ENCODE measurements around the gene ITGA1.
"Not testable (repeated sequence)": the region's sequence is repeated elsewhere in the genome, so short reads cannot be mapped to it uniquely, and the experiment has no call there.

The ITGA1 gene

GRCh38 chr5:52787600-52788504 is at the start of gene ITGA1, which contains the start of gene PELO:
ITGA1 (plus strand) TSS chr5:52787916; CDS start chr5:52788354, 438 bp downstream.
PELO (plus strand) TSS chr5:52787916; CDS start chr5:52800395, 12,479 bp downstream.
- Histone ChIP-seq H3K4me3 (ENCODE audit: low read depth, low read length) (peak within 1 kb of the TSS; percentile 77), H3K9me3 (ENCODE audit: control insufficient read depth, insufficient read depth, low read depth, low read length) (no peaks in the 10 kb centered on the region), H3K27ac (ENCODE audit: low read depth, low read length) (no peak within 1 kb of the TSS; the same call in 1 of the 2 replicates), H3K4me1 (ENCODE audit: control insufficient read depth, insufficient read depth, low read length) (peaks cover 10% of the 10 kb centered on the region; the same call in 1 of the 2 replicates), H3K36me3 (ENCODE audit: control insufficient read depth, insufficient read depth, low read length) (no peaks in the 10 kb centered on the region), H3K9ac (ENCODE audit: low read length) (peak within 1 kb of the TSS; percentile 49), H3K27me3 (ENCODE audit: control insufficient read depth, insufficient read depth, low read length) (no peaks in the 10 kb centered on the region)

DNA sequence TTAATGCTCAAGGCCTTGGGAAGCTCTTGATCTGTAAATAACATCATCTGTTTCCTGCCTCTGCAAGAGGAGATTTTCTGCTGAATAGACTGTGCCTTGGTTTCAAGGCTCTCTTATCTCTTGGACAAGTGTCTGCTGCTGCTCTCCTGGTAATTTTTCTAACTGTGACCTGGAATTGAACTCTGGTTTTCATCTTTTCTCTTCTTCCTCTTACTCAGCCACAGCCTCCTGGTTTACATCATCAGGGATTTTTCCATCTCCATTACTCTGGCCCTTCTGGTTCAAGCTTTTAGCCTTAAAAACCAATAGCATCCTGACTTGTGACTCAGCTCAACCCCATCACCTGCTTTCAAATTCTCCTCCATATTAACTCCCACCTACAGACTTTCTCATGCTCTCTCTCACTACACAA is 49.6 kb upstream of the ITGA1 start:
- H3K9me3 ChIP-seq (ENCODE audit: control insufficient read depth, insufficient read depth, low read depth, low read length): no peaks in the 10 kb centered on the region
- no peaks in the 10 kb centered on the region for H3K27me3 ChIP-seq (ENCODE audit: control insufficient read depth, insufficient read depth, low read length)
- H3K36me3 ChIP-seq (ENCODE audit: control insufficient read depth, insufficient read depth, low read length): no peaks in the 10 kb centered on the region
- H3K9ac ChIP-seq (ENCODE audit: low read length): no peak overlapping the region
- H3K4me1 ChIP-seq (ENCODE audit: control insufficient read depth, insufficient read depth, low read length): no peaks in the 10 kb centered on the region
- H3K27ac ChIP-seq (ENCODE audit: low read depth, low read length): no peak overlapping the region
- H3K4me3 ChIP-seq (ENCODE audit: low read depth, low read length): no peak overlapping the region

GRCh38 chr5:52740007-52740406 is 47.7 kb upstream of the ITGA1 start:
- H3K27me3 ChIP-seq (ENCODE audit: control insufficient read depth, insufficient read depth, low read length): no peaks in the 10 kb centered on the region
- no peaks in the 10 kb centered on the region for H3K36me3 ChIP-seq (ENCODE audit: control insufficient read depth, insufficient read depth, low read length)
- H3K4me1 ChIP-seq (ENCODE audit: control insufficient read depth, insufficient read depth, low read length): no peaks in the 10 kb centered on the region
- no peak overlapping the region for H3K4me3 ChIP-seq (ENCODE audit: low read depth, low read length)
- no peaks in the 10 kb centered on the region for H3K9me3 ChIP-seq (ENCODE audit: control insufficient read depth, insufficient read depth, low read depth, low read length)
- H3K9ac ChIP-seq (ENCODE audit: low read length): no peak overlapping the region
- H3K27ac ChIP-seq (ENCODE audit: low read depth, low read length): no peak overlapping the region

DNA sequence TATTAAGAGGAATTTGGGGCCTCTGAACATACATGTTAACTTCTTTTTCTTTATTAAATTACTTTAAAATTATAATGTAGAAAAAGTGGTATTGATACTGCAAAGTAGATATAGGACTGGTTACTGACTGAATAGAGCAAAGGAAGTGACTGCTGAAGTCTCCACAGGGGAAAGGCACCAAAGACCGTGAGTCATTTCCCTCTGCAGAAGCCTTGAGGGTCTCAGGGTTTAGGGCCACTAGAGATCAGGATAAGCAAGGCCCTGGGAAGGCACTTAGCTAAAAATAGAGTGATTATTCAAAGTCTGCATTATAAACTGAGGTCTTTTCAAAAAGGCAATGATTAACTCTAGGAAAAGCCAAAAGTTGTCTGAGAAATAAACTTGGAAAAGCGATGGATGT is 44.7 kb upstream of the ITGA1 start:
- H3K4me1 ChIP-seq (ENCODE audit: control insufficient read depth, insufficient read depth, low read length): no peaks in the 10 kb centered on the region
- H3K36me3 ChIP-seq (ENCODE audit: control insufficient read depth, insufficient read depth, low read length): no peaks in the 10 kb centered on the region
- H3K4me3 ChIP-seq (ENCODE audit: low read depth, low read length): no peak overlapping the region
- H3K9ac ChIP-seq (ENCODE audit: low read length): no peak overlapping the region
- no peak overlapping the region for H3K27ac ChIP-seq (ENCODE audit: low read depth, low read length)
- no peaks in the 10 kb centered on the region for H3K27me3 ChIP-seq (ENCODE audit: control insufficient read depth, insufficient read depth, low read length)
- no peaks in the 10 kb centered on the region for H3K9me3 ChIP-seq (ENCODE audit: control insufficient read depth, insufficient read depth, low read depth, low read length)

DNA sequence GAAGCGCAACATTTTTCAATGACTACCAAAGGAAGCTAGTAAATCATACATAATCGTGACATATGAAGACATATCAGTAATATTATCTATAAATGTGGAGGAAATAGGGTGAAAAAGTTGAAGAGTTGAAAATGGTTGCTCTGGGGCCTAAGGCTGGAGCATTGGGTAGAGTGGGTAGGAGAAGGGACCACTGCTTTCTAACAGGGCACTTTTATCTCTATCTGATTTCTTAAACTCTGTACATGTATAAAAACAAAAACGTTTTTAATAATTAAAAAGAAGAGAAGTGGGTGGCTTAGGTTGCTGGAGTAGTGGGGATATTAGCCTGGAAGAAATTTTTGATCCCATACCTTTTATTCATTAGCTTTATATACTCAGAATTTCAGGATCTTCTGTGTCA is 44.2 kb upstream of the ITGA1 start:
- H3K36me3 ChIP-seq (ENCODE audit: control insufficient read depth, insufficient read depth, low read length): no peaks in the 10 kb centered on the region
- no peak overlapping the region for H3K9ac ChIP-seq (ENCODE audit: low read length)
- H3K27me3 ChIP-seq (ENCODE audit: control insufficient read depth, insufficient read depth, low read length): no peaks in the 10 kb centered on the region
- no peaks in the 10 kb centered on the region for H3K9me3 ChIP-seq (ENCODE audit: control insufficient read depth, insufficient read depth, low read depth, low read length)
- no peak overlapping the region for H3K27ac ChIP-seq (ENCODE audit: low read depth, low read length)
- H3K4me1 ChIP-seq (ENCODE audit: control insufficient read depth, insufficient read depth, low read length): no peaks in the 10 kb centered on the region
- no peak overlapping the region for H3K4me3 ChIP-seq (ENCODE audit: low read depth, low read length)

GRCh38 chr5:52743970-52744369 is 43.7 kb upstream of the ITGA1 start:
- Histone ChIP-seq H3K27me3 (ENCODE audit: control insufficient read depth, insufficient read depth, low read length) (no peaks in the 10 kb centered on the region), H3K27ac (ENCODE audit: low read depth, low read length) (no peak overlapping the region), H3K4me3 (ENCODE audit: low read depth, low read length) (no peak overlapping the region), H3K4me1 (ENCODE audit: control insufficient read depth, insufficient read depth, low read length) (no peaks in the 10 kb centered on the region), H3K9ac (ENCODE audit: low read length) (no peak overlapping the region), H3K36me3 (ENCODE audit: control insufficient read depth, insufficient read depth, low read length) (no peaks in the 10 kb centered on the region), H3K9me3 (ENCODE audit: control insufficient read depth, insufficient read depth, low read depth, low read length) (no peaks in the 10 kb centered on the region)

DNA sequence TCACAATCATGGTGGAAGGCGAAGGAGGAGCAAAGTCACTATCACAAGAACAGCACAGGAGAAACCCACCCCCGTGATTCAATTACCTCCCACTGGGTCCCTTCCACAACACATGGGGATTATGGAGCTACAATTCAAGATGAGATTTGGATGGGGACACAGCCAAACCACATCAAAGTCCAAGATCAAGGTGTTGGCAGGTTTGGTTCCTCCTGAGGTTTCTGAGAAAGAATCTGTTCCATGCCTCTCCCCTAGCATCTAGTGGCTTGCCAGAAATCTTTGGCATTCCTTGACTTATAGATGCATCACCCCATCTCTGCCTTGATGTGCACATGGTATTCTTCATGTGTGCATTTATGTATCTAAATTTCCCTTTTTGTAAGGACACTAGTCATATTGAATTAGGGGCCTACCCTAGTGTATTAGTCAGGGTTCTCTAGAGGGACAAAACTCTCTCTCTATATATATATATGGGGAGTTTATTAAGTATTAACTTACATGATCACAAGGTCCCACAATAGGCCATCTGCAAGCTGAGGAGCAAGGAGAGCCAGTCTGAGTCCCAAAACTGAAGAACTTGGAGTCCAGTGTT is 42.8 kb upstream of the ITGA1 start:
- not testable (repeated sequence) for H3K4me1 ChIP-seq (ENCODE audit: control insufficient read depth, insufficient read depth, low read length); H3K27ac ChIP-seq (ENCODE audit: low read depth, low read length); H3K4me3 ChIP-seq (ENCODE audit: low read depth, low read length); H3K9me3 ChIP-seq (ENCODE audit: control insufficient read depth, insufficient read depth, low read depth, low read length); H3K36me3 ChIP-seq (ENCODE audit: control insufficient read depth, insufficient read depth, low read length); H3K27me3 ChIP-seq (ENCODE audit: control insufficient read depth, insufficient read depth, low read length); H3K9ac ChIP-seq (ENCODE audit: low read length)

DNA sequence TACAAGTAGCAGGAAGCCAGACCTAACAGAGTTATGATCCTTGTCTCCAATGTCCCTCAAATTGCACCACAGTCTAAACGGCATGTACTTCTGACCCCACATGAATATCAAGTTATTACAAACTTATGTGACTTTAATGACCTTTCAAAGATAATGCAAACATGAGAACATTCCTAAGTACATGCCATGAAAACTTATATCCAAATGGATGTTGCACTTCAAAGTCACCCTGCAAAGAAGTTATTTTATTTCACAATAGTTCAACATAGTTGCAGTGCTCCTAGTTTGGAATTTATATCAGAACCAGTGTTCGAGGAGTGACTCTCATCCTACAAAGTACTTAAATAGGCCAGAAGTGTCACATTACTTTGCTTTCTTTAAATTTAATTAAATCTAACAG is 41.2 kb upstream of the ITGA1 start:
- Histone ChIP-seq H3K27me3 (ENCODE audit: control insufficient read depth, insufficient read depth, low read length) (no peaks in the 10 kb centered on the region), H3K27ac (ENCODE audit: low read depth, low read length) (no peak overlapping the region), H3K9me3 (ENCODE audit: control insufficient read depth, insufficient read depth, low read depth, low read length) (no peaks in the 10 kb centered on the region), H3K4me1 (ENCODE audit: control insufficient read depth, insufficient read depth, low read length) (peaks cover 3% of the 10 kb centered on the region; the same call in 1 of the 2 replicates), H3K9ac (ENCODE audit: low read length) (no peak overlapping the region), H3K4me3 (ENCODE audit: low read depth, low read length) (no peak overlapping the region), H3K36me3 (ENCODE audit: control insufficient read depth, insufficient read depth, low read length) (no peaks in the 10 kb centered on the region)

DNA sequence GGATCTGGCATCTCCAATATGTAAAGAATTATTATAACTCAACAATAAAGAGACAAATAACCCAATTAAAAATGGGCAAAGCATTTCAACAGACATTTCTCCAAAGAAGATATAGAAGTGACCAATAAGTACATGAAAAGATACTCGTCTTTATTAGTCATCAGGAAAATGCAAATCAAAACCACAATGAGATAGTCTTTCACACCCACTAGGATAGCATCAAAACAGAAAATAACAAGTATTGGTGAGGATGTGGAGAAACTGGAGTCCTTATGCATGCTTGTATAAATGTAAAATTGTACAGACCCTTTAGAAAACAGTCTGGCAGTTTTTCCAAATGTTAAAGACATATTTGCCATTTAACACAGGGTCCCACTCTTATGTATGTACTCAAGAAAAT is 39.1 kb upstream of the ITGA1 start:
- H3K4me3 ChIP-seq (ENCODE audit: low read depth, low read length): no peak overlapping the region
- H3K27me3 ChIP-seq (ENCODE audit: control insufficient read depth, insufficient read depth, low read length): no peaks in the 10 kb centered on the region
- H3K9ac ChIP-seq (ENCODE audit: low read length): no peak overlapping the region
- H3K4me1 ChIP-seq (ENCODE audit: control insufficient read depth, insufficient read depth, low read length): peaks cover 3% of the 10 kb centered on the region; the same call in 1 of the 2 replicates
- H3K9me3 ChIP-seq (ENCODE audit: control insufficient read depth, insufficient read depth, low read depth, low read length): no peaks in the 10 kb centered on the region
- H3K27ac ChIP-seq (ENCODE audit: low read depth, low read length): no peak overlapping the region
- no peaks in the 10 kb centered on the region for H3K36me3 ChIP-seq (ENCODE audit: control insufficient read depth, insufficient read depth, low read length)

DNA sequence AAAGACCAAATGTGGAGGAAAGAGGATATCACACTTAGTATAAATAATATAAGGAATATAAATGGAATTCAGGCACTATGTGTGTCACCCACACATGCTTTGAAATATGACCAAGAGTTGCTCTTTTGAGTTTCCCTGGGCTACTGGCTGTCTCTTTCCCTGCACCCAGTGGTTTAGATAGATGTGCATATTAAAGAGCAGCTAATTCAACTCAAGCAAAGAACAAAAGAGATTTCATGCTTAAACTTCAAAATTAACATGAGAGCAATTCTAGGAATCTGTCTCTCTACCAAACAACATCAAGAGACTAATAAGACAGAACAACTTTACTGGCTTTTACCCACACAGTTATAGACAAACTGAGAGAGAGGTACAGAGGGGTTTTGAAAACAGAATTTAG is 38.0 kb upstream of the ITGA1 start:
- Histone ChIP-seq H3K27me3 (ENCODE audit: control insufficient read depth, insufficient read depth, low read length) (no peaks in the 10 kb centered on the region), H3K36me3 (ENCODE audit: control insufficient read depth, insufficient read depth, low read length) (no peaks in the 10 kb centered on the region), H3K4me3 (ENCODE audit: low read depth, low read length) (no peak overlapping the region), H3K9me3 (ENCODE audit: control insufficient read depth, insufficient read depth, low read depth, low read length) (no peaks in the 10 kb centered on the region), H3K9ac (ENCODE audit: low read length) (no peak overlapping the region), H3K4me1 (ENCODE audit: control insufficient read depth, insufficient read depth, low read length) (peaks cover 3% of the 10 kb centered on the region; the same call in 1 of the 2 replicates), H3K27ac (ENCODE audit: low read depth, low read length) (no peak overlapping the region)

GRCh38 chr5:52751137-52751536 is 36.6 kb upstream of the ITGA1 start:
- H3K9me3 ChIP-seq (ENCODE audit: control insufficient read depth, insufficient read depth, low read depth, low read length): no peaks in the 10 kb centered on the region
- H3K9ac ChIP-seq (ENCODE audit: low read length): no peak overlapping the region
- peaks cover 3% of the 10 kb centered on the region; the same call in 1 of the 2 replicates for H3K4me1 ChIP-seq (ENCODE audit: control insufficient read depth, insufficient read depth, low read length)

More at GRCh38 chr5:52751137-52751536, 36.6 kb upstream of the ITGA1 start:
- Histone ChIP-seq H3K4me3 (ENCODE audit: low read depth, low read length) (no peak overlapping the region), H3K36me3 (ENCODE audit: control insufficient read depth, insufficient read depth, low read length) (no peaks in the 10 kb centered on the region), H3K27ac (ENCODE audit: low read depth, low read length) (no peak overlapping the region), H3K27me3 (ENCODE audit: control insufficient read depth, insufficient read depth, low read length) (no peaks in the 10 kb centered on the region)
